Measurements from ENCODE around the gene EPHB2.

Gene EPHB2

GRCh38 chr1:22747735-22748073 lies 37.1 kb downstream of the EPHB2 start:
- Histone ChIP-seq H3K9ac (ENCODE audit: low read depth, low read length) (no peak overlapping the region), H3K9me3 (replicated peaks; ENCODE audit: low read length) (no peaks in the 10 kb centered on the region), H3K4me1 (ENCODE audit: control insufficient read depth, insufficient read depth, low read length) (peaks cover 54% of the 10 kb centered on the region), H3K36me3 (ENCODE audit: insufficient read depth, low read length) (no peaks in the 10 kb centered on the region), H3K4me2 (ENCODE audit: low read length) (no peak overlapping the region), H3K27me3 (ENCODE audit: control insufficient read depth, insufficient read depth, low read length) (no peaks in the 10 kb centered on the region), H3K4me3 (ENCODE audit: low read length) (no peak overlapping the region)

DNA sequence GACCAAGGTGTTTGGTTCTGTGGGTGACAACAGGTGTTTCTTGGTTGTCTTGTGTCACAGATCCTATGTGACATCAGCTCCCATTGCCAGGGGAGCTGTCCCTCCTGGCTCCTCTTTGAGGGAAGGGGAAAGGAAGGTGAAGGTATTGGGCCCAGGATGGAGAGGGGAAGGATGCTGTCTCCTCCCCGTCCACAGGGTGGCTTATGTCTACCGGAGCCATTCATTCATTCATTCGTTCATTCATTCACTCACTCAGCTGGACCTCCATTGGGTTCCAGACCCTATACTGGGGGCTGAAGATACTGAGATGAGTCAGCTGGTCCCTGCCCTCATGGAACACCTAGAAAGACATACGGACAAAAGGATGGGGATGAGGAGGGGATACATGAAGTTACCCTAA lies 38.9 kb downstream of the EPHB2 start:
- Histone ChIP-seq H3K4me1 (ENCODE audit: control insufficient read depth, insufficient read depth, low read length) (peaks cover 60% of the 10 kb centered on the region), H3K9ac (ENCODE audit: low read depth, low read length) (peak overlapping the region; percentile 66), H3K27me3 (ENCODE audit: control insufficient read depth, insufficient read depth, low read length) (no peaks in the 10 kb centered on the region), H3K4me3 (ENCODE audit: low read length) (peak overlapping the region; percentile 40), H3K36me3 (ENCODE audit: insufficient read depth, low read length) (no peaks in the 10 kb centered on the region), H3K9me3 (replicated peaks; ENCODE audit: low read length) (no peaks in the 10 kb centered on the region), H3K4me2 (ENCODE audit: low read length) (no peak overlapping the region)

DNA sequence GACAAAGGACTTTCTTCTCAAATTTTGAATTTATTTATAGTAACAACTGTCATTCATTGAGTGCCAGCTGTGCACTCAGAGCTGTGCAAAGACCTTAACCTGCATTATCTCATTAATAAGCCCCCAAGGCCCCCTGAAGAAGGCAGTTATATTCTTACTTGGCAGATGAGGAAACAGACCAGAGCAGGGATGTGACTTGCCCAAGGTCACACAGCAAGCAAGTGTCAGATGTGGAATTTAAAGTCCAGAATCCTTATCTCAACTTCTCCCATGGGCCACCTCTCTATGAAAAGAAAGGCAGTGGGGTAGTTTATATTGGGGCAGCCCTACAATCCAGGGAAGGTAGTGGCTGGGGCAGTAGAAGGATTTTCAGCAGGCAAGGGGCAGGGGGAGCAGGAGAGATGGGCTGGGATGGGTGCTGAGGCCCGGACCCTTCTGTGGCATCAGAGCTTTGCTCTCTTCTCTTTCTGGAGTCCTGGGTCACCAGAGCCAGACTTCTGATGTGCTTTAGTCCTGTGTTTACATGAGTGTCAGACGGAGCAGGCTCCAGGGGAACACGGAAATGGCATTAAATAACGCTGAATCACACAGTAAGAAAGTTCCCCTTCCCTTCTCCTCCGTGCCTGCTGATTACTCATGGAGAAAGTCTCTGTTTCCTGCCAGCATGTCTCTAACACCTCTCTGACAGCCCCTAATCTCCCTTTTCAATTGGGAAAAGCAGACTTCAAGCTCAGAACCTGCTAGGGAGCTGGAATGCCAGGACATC lies 39.5 kb downstream of the EPHB2 start:
- peak overlapping the region; percentile 74 for H3K4me2 ChIP-seq (ENCODE audit: low read length)
- peak overlapping the region; percentile 40 for H3K4me3 ChIP-seq (ENCODE audit: low read length)
- H3K36me3 ChIP-seq (ENCODE audit: insufficient read depth, low read length): no peaks in the 10 kb centered on the region
- peaks cover 60% of the 10 kb centered on the region for H3K4me1 ChIP-seq (ENCODE audit: control insufficient read depth, insufficient read depth, low read length)
- H3K27me3 ChIP-seq (ENCODE audit: control insufficient read depth, insufficient read depth, low read length): no peaks in the 10 kb centered on the region
- H3K9ac ChIP-seq (ENCODE audit: low read depth, low read length): peak overlapping the region; percentile 66
- H3K9me3 ChIP-seq (replicated peaks; ENCODE audit: low read length): no peaks in the 10 kb centered on the region

GRCh38 chr1:22750685-22751051 lies 40.0 kb downstream of the EPHB2 start:
- Histone ChIP-seq H3K4me3 (ENCODE audit: low read length) (no peak overlapping the region), H3K4me1 (ENCODE audit: control insufficient read depth, insufficient read depth, low read length) (peaks cover 64% of the 10 kb centered on the region), H3K27me3 (ENCODE audit: control insufficient read depth, insufficient read depth, low read length) (no peaks in the 10 kb centered on the region), H3K9ac (ENCODE audit: low read depth, low read length) (peak overlapping the region; percentile 31), H3K36me3 (ENCODE audit: insufficient read depth, low read length) (no peaks in the 10 kb centered on the region), H3K9me3 (replicated peaks; ENCODE audit: low read length) (no peaks in the 10 kb centered on the region), H3K4me2 (ENCODE audit: low read length) (peak overlapping the region; percentile 25)

GRCh38 chr1:22751124-22751531 lies 40.5 kb downstream of the EPHB2 start:
- H3K4me1 ChIP-seq (ENCODE audit: control insufficient read depth, insufficient read depth, low read length): peaks cover 64% of the 10 kb centered on the region
- peak overlapping the region; percentile 31 for H3K9ac ChIP-seq (ENCODE audit: low read depth, low read length)
- H3K4me3 ChIP-seq (ENCODE audit: low read length): no peak overlapping the region

GRCh38 chr1:22752339-22752738 lies 41.7 kb downstream of the EPHB2 start:
- Histone ChIP-seq H3K4me3 (ENCODE audit: low read length) (no peak overlapping the region), H3K4me1 (ENCODE audit: control insufficient read depth, insufficient read depth, low read length) (peaks cover 53% of the 10 kb centered on the region), H3K9me3 (replicated peaks; ENCODE audit: low read length) (no peaks in the 10 kb centered on the region), H3K36me3 (ENCODE audit: insufficient read depth, low read length) (no peaks in the 10 kb centered on the region), H3K27me3 (ENCODE audit: control insufficient read depth, insufficient read depth, low read length) (no peaks in the 10 kb centered on the region), H3K9ac (ENCODE audit: low read depth, low read length) (no peak overlapping the region), H3K4me2 (ENCODE audit: low read length) (no peak overlapping the region)

More at GRCh38 chr1:22751124-22751531, 40.5 kb downstream of the EPHB2 start:
- H3K4me2 ChIP-seq (ENCODE audit: low read length): peak overlapping the region; percentile 25
- no peaks in the 10 kb centered on the region for H3K36me3 ChIP-seq (ENCODE audit: insufficient read depth, low read length)
- no peaks in the 10 kb centered on the region for H3K27me3 ChIP-seq (ENCODE audit: control insufficient read depth, insufficient read depth, low read length)
- no peaks in the 10 kb centered on the region for H3K9me3 ChIP-seq (replicated peaks; ENCODE audit: low read length)

- no peaks in the 10 kb centered on the region for H3K9me3 ChIP-seq (replicated peaks; ENCODE audit: low read length)
- no peak overlapping the region for H3K4me3 ChIP-seq (ENCODE audit: low read length)
- H3K4me2 ChIP-seq (ENCODE audit: low read length): no peak overlapping the region
- peaks cover 46% of the 10 kb centered on the region for H3K4me1 ChIP-seq (ENCODE audit: control insufficient read depth, insufficient read depth, low read length)
- H3K9ac ChIP-seq (ENCODE audit: low read depth, low read length): no peak overlapping the region
- H3K36me3 ChIP-seq (ENCODE audit: insufficient read depth, low read length): no peaks in the 10 kb centered on the region
- no peaks in the 10 kb centered on the region for H3K27me3 ChIP-seq (ENCODE audit: control insufficient read depth, insufficient read depth, low read length)
Measured at GRCh38 chr1:22753481-22753971, 42.9 kb downstream of the EPHB2 start.

DNA sequence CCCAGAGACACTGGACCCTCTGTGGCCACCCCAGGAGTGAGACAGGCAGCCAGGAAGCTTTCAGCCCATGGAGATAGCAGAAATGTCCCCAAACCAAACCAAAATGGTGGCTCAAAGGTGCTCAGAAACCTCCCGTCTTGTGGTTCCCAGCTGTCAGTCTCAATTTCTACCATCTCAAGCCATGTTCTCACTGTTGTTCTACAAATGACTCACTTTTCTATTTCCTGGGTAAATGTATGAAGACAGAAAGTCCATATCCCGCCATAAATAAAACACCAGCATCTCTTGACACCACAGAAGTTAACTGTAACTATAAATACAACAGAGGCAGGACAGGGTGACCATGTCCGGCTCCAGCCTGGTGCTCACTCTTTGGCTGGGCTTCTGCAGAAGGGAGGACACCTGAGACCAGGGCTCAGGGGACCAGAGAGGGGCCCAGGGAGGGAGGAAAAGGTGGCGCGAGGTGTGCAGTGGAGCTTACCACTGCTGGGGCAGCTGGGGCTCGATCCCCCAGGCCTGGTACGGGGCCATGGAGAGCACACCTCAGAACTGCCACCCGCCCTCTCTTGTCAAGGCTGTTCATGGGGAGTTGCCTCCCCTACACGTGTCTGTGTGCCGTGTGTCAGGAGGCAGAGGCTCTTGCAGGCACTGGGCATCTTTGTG lies 43.6 kb downstream of the EPHB2 start:
- Histone ChIP-seq H3K4me2 (ENCODE audit: low read length) (no peak overlapping the region), H3K4me1 (ENCODE audit: control insufficient read depth, insufficient read depth, low read length) (peaks cover 46% of the 10 kb centered on the region), H3K27me3 (ENCODE audit: control insufficient read depth, insufficient read depth, low read length) (no peaks in the 10 kb centered on the region), H3K9me3 (replicated peaks; ENCODE audit: low read length) (no peaks in the 10 kb centered on the region), H3K4me3 (ENCODE audit: low read length) (no peak overlapping the region), H3K36me3 (ENCODE audit: insufficient read depth, low read length) (no peaks in the 10 kb centered on the region), H3K9ac (ENCODE audit: low read depth, low read length) (no peak overlapping the region)

DNA sequence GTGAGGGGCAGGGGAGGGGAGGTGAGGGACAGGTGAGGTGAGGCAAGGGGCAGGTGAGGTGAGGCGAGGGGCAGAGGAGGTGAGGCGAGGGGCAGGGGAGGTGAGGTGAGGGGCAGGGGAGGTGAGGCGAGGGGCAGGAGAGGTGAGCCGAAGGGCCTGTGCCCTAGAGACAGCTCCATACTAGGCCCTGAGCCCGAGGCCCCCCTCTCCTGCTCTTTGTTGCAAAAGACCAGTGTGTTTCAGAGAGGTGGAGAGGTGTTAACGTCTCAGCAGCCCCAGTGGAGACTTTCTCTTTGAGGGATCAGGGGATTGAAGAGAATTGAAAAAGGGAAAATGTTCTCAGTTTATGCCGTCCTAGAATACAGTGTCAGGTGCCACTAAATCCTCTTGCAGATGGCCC lies 44.2 kb downstream of the EPHB2 start:
- H3K4me2 ChIP-seq (ENCODE audit: low read length): no peak overlapping the region
- H3K36me3 ChIP-seq (ENCODE audit: insufficient read depth, low read length): no peaks in the 10 kb centered on the region
- no peak overlapping the region for H3K9ac ChIP-seq (ENCODE audit: low read depth, low read length)
- peaks cover 40% of the 10 kb centered on the region for H3K4me1 ChIP-seq (ENCODE audit: control insufficient read depth, insufficient read depth, low read length)
- H3K27me3 ChIP-seq (ENCODE audit: control insufficient read depth, insufficient read depth, low read length): no peaks in the 10 kb centered on the region
- no peaks in the 10 kb centered on the region for H3K9me3 ChIP-seq (replicated peaks; ENCODE audit: low read length)
- H3K4me3 ChIP-seq (ENCODE audit: low read length): no peak overlapping the region

DNA sequence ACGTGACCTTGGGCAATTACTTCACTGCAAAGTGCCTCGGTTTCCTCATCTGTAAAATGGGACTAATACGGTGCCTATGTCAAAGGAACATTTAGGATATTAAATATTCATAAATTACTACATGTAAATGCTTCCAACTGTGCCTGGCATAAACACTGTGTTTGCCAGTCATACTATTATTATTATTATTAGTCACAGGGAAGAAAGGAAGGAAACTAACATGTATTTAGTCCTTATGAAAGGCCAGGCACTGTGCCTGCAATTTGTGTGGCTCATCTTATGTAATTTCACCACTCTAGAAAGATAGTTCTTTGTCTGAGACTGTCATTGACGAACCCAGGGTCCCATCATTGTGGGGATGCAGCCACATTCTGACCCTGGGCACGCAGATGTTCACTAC lies 45.0 kb downstream of the EPHB2 start:
- H3K36me3 ChIP-seq (ENCODE audit: insufficient read depth, low read length): no peaks in the 10 kb centered on the region
- no peak overlapping the region for H3K4me2 ChIP-seq (ENCODE audit: low read length)
- no peaks in the 10 kb centered on the region for H3K27me3 ChIP-seq (ENCODE audit: control insufficient read depth, insufficient read depth, low read length)
- H3K9ac ChIP-seq (ENCODE audit: low read depth, low read length): no peak overlapping the region
- peaks cover 32% of the 10 kb centered on the region for H3K4me1 ChIP-seq (ENCODE audit: control insufficient read depth, insufficient read depth, low read length)
- no peak overlapping the region for H3K4me3 ChIP-seq (ENCODE audit: low read length)
- no peaks in the 10 kb centered on the region for H3K9me3 ChIP-seq (replicated peaks; ENCODE audit: low read length)

DNA sequence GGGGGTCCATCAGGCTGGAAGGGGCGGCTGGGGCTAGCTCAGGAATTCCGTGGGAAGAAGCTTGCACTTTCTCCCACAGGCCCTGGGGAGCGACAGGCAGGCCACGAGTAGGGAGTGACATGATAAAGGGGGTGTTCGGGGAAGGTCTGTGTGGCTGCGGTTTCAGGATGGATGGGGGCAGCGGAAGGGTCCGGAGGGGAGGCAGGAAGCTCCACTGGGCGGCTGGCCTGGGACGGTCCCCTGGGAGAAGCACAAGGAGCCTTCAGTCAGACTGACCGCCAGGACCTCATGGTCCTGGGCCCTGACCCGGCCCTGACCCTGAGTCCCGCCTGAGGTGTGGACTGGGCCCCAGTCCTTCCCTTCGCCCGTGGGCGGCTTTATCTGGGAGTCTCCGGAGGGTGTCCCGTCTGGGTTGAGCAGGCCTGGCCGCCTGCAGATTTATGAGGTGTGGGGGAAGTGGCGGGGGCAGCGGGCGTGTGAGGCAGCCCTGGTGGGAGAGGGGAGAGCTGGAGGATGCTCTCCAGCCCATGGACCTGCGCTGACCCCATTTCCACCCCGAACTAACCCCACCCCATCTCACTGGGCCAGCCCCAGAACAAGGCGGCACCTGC lies 45.6 kb downstream of the EPHB2 start:
- no peak overlapping the region for H3K4me2 ChIP-seq (ENCODE audit: low read length)
- no peaks in the 10 kb centered on the region for H3K36me3 ChIP-seq (ENCODE audit: insufficient read depth, low read length)
- H3K9me3 ChIP-seq (replicated peaks; ENCODE audit: low read length): no peaks in the 10 kb centered on the region
- H3K27me3 ChIP-seq (ENCODE audit: control insufficient read depth, insufficient read depth, low read length): no peaks in the 10 kb centered on the region
- no peak overlapping the region for H3K9ac ChIP-seq (ENCODE audit: low read depth, low read length)
- no peak overlapping the region for H3K4me3 ChIP-seq (ENCODE audit: low read length)
- peaks cover 26% of the 10 kb centered on the region for H3K4me1 ChIP-seq (ENCODE audit: control insufficient read depth, insufficient read depth, low read length)
